Right cardiac atrium (tissue), 5 donors: ENCODE data around the gene WWC1. TPM values are rescaled to one million over a fixed set of nuclear protein-coding genes. Genes with fewer than 3 reads are reported as not detected.
A peak's percentile ranks its signal among the peaks of the same experiment; 100 is the strongest.

Experiments used
- ATAC-seq, 2 donors: fragments of 200-7000 bp; cut with Tn5 transposase; one replicate each; pipeline versions ENCODE4 v1.8.0 to v1.9.1; 2020; ENCODE audit warnings: moderate library complexity in 2 of 2, mild to moderate bottlenecking in 1 of 2
- DNase-seq, 3 donors: peaks; one replicate each; pipeline ENCODE4 v3.0.0-alpha.2; 2020
- H3K27ac ChIP-seq: one replicate; pipeline ENCODE4 v1.5.1; 2013; ENCODE audit warnings: mild to moderate bottlenecking, low read length, control low read depth, moderate library complexity
- H3K27me3 ChIP-seq: one replicate; pipeline ENCODE4 v1.6.1; 2013; ENCODE audit not compliant: control insufficient read depth, insufficient read depth
- H3K4me1 ChIP-seq: one replicate; pipeline ENCODE4 v1.6.1; 2013; ENCODE audit warnings: low read length; ENCODE audit not compliant: control insufficient read depth, insufficient read depth
- H3K4me3 ChIP-seq: one replicate; pipeline ENCODE4 v1.5.1; 2013; ENCODE audit warnings: low read length, control low read depth
- H3K9me3 ChIP-seq: one replicate; pipeline ENCODE4 v1.6.1; 2013; ENCODE audit warnings: low read length; ENCODE audit not compliant: control insufficient read depth
- WGBS: extraction: QIAGEN DNeasy Blood & Tissue Kit; methylation state at CpG from one replicate; pipeline ENCODE4 v1.1.7; 2013; 5-methylcytosine and 5-hydroxymethylcytosine counted together
- intact Hi-C, 4 donors: fragments of 100-400 bp; cut with DNase I; formaldehyde crosslinking; loops; one replicate each; pipeline versions ENCODE4 v1.11.0 to v1.14.0; 2022 to 2023
- polyA plus RNA-seq: library from polyadenylated mRNA; stranded (reverse); fragments of 200-250 nt; gene quantifications from one replicate; pipeline ENCODE4 v1.2.3, GENCODE V29; 2013
- total RNA-seq, 4 donors: library from RNA; stranded (reverse); fragmentation: NEBNext Ultra II Directional; extraction: Animal tissue kit (Norgen Biotek cat#: 25700); gene quantifications; one replicate each; pipeline ENCODE4 v1.2.1, GENCODE V29; 2021
- donor health status: healthy with polysubstance abuse.
- donor health status: DM: no; HTN: yes; CAD: no.
- donor health status: DM: no; HTN: no; CAD: no.
- donor health status: DM: no; HTN: yes; CAD: no; lungs with severe emphysema.
- donor health status: DM: yes; HTN: yes; CAD: no.

The WWC1 gene
- total and polyA plus RNA-seq, 5 donors = 0.45 to 1.7 (median 1.0) TPM

DNA sequence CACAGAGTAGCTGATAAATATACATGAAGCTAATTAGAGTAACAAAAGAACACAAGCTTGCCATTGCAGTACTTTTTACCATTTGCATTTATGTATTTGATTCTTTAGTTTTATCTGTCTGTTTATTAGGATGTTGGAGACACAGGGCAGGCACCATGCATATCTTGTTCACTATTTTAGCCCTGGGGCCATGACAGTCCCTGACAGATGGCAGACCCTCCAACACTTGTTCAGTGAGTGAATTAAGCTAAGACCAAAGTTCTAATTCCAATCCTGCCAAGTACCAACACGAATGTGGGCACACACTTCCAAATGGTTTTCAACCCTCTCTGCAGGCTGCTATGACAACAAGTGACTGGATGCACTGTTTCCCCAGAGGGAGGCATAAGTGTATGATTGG, 182.9 kb downstream of the WWC1 start:
- intact Hi-C loops = no loop called here

DNA sequence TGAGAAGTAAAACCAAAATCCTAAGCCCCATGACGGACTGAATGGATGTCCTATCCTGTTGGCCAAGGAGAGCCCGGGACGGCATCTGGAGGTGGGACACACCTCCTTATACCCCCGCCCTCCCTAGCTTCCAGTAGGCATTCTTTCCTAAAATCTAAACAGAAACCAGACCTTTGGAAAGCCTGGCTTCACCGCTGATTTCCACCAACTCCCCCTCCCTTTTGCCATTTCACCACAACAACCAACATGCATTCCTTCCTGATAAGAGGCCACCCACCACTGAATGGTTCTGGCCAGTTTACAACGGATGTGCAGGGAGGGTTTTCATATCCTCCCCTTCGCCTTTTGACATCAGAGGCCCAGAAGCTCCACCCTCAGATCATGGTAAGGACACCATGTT, 185.6 kb downstream of the WWC1 start:
- no peak for DNase-seq
- H3K27ac ChIP-seq = no peak overlapping the region
- H3K9me3 ChIP-seq = no peaks in the 10 kb centered on the region
- intact Hi-C loops = no loop called here
- H3K4me3 ChIP-seq = no peak overlapping the region
- no peak for ATAC-seq
- WGBS = 38% methylated on average over 7 of the region's 7 CpGs
- no peaks in the 10 kb centered on the region for H3K4me1 ChIP-seq
- H3K27me3 ChIP-seq = no peaks in the 10 kb centered on the region

More for the DNA sequence above, 182.9 kb downstream of the WWC1 start:
- WGBS = 62% methylated on average over 1 of the region's 1 CpG
- Histone ChIP-seq H3K27me3 (no peaks in the 10 kb centered on the region), H3K4me1 (no peaks in the 10 kb centered on the region), H3K9me3 (no peaks in the 10 kb centered on the region), H3K27ac (no peak overlapping the region), H3K4me3 (no peak overlapping the region)
- DNase-seq (no peak), ATAC-seq (no peak)

DNA sequence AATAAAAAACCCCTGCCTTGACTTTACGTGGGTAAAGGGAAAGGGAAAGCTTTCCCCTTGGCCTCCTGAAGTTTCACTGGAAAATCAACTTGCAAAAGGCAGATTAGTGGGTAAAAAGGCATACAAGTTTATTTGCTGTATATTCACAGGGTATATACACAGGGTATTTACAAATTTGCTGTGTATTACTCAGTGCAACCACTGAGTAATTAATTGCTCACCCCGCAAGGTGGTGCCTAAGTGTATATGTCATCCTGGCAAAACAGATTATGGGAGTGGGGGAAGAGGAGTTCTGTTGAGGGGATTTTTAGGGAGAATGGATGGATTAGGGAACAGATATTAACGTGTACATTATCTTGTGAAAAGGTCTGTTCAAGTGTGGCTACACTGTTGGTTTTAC, 187.7 kb downstream of the WWC1 start:
- WGBS = 79% methylated on average over 3 of the region's 3 CpGs
- Histone ChIP-seq H3K27ac (no peak overlapping the region), H3K4me3 (no peak overlapping the region), H3K27me3 (no peaks in the 10 kb centered on the region), H3K4me1 (no peaks in the 10 kb centered on the region), H3K9me3 (no peaks in the 10 kb centered on the region)
- intact Hi-C loops = no loop called here
- no peak for ATAC-seq
- DNase-seq = no peak

DNA sequence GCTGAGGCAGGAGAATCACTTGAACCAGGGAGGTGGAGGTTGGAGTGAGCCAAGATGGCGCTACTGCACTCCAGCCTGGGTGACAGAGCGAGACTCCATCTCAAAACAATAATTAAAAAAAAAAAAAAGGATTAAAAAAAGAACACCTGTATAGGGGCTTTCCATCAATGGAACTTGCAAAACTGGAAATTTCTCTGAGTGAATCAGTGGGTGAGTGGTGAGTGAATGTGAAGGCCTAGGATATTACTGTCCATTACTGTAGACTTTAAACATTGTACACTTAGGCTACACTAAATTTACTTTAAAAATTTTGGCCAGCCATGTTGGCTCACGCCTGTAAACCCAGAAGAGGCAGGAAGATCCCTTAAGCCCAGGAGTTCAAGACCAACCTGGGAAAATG, 189.2 kb downstream of the WWC1 start:
- 88% methylated on average over 3 of the region's 3 CpGs for WGBS

DNA sequence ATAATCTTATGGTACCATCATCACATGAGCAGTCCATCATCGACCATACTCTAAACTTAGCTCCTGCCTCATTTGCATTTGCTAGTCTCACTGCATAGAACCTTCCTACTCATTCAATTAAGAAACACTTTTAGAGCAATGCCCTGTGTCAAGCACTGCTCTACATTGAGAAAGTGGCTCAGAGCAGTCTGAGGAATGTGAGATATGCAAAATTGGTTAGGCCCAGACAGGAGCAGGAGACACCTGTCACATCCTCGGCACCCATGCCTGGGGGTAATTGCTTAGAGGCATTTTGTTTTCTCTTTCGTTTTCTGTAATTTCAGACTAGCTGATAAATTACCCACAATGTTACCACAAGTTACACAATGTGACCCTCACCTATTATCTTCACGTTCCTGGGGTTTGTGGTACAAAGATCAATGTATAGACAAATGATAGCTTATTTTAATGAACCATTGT, 189.9 kb downstream of the WWC1 start:
- ATAC-seq (no peak), DNase-seq (no peak)
- Histone ChIP-seq H3K27ac (no peak overlapping the region), H3K4me3 (no peak overlapping the region), H3K27me3 (no peaks in the 10 kb centered on the region), H3K9me3 (no peaks in the 10 kb centered on the region), H3K4me1 (no peaks in the 10 kb centered on the region)
- intact Hi-C loops = loop anchor here in 3 of 4 donors (10.0 kb wide), 1 partner anchor 217 kb away; no protein-coding TSS in a partner anchor
- WGBS = 42% methylated on average over 4 of the region's 4 CpGs

More for the DNA sequence above, 189.2 kb downstream of the WWC1 start:
- no peaks in the 10 kb centered on the region for H3K9me3 ChIP-seq
- no peak overlapping the region for H3K4me3 ChIP-seq
- H3K27ac ChIP-seq = no peak overlapping the region
- DNase-seq (no peak), ATAC-seq (no peak)
- H3K4me1 ChIP-seq = no peaks in the 10 kb centered on the region
- no peaks in the 10 kb centered on the region for H3K27me3 ChIP-seq
- intact Hi-C loops = loop anchor here in 3 of 4 donors (10.0 kb wide), 1 partner anchor 216 kb away; no protein-coding TSS in a partner anchor

DNA sequence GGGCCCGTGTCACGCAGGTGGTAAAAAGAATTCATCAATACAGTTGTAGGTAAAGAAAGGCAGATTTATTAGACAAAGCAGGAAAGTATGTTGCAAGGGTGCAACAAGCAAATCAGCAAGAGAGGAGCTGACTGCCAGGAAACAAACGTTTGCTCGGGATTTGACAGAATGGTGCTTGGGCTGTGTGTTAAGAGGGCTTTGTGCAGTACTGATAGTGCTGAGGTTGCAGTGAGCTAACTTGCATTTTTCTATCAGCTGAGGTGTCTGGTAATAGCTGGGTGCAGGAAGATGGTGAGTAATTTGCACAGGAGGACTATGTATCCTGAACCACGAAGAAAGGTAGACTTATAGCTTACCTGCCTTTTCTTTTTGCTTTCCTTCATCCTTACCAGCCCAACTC, 190.9 kb downstream of the WWC1 start:
- WGBS = 58% methylated on average over 5 of the region's 5 CpGs

DNA sequence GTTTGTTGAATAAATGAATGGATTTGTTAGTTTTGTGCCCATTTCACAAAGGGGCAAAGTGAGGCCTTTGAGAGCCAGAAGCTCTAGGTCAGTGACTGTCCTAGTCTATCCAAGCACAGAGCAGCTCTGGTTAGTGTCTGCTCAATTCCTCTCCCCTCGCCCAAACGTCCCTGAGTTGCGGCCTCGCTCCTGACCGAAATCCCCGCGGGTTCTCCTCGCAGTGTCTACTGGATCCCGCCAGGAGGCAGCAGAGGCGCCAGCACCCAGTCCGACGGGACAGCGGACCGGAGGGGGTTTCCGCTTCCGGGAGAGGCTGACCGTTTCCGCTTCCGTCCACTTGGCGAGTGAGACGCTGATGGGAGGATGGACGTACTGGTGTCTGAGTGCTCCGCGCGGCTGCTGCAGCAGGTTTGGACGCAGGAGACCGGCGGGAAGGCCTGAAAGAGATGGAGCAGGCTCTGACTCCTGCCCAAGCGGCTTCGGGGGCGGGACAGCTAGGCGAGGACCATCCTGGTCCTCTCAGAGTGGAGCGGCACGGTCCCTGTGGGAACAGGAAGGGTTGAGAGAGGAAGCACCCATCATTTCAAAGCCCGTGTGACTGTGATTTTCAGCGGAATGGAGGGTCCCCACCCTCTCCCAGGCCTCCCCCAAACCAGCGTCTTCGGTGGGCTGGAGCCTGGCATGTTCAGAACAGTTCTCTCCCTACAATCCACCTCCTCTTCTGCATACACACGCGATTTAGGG, 194.9 kb downstream of the WWC1 start, which contains the start of gene RARS1:
Gene RARS1, plus strand, starts transcription at position 336 of the 744 bp plus-strand sequence. Its CDS starts 28 bp downstream, at position 364.
- peak; percentile 99 for ATAC-seq

More for the DNA sequence above, 190.9 kb downstream of the WWC1 start:
- intact Hi-C loops = loop anchor here in 3 of 4 donors (10.0 kb wide), 1 partner anchor 218 kb away; no protein-coding TSS in a partner anchor
- H3K4me1 ChIP-seq = no peaks in the 10 kb centered on the region
- no peak overlapping the region for H3K4me3 ChIP-seq
- no peaks in the 10 kb centered on the region for H3K27me3 ChIP-seq
- no peak overlapping the region for H3K27ac ChIP-seq
- ATAC-seq = no peak
- DNase-seq = no peak
- H3K9me3 ChIP-seq = no peaks in the 10 kb centered on the region

DNA sequence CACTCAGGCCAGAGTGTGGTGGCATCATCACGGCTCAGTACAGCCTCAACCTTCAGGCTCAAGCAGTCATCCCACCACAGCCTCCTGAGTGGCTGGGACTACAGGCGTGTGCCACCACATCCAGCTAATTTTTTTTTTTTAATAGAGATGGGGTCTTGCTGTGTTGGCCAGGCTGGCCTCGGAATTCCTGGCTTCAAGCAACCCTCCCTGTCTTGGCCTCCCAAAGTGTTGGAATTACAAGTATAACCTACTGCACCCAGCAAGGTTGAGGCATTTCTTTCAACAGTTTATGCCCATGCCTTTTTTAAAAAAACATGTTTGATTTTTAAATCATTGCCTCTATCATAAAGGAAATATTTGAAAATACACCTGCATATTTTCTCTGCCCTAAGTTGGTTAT, 197.6 kb downstream of the WWC1 start:
- ATAC-seq (no peak), DNase-seq (no peak)
- intact Hi-C loops = loop anchor here (5.0 to 10.0 kb wide), 2 partner anchors 222 to 224 kb away; no protein-coding TSS in a partner anchor
- H3K4me1 ChIP-seq = no peaks in the 10 kb centered on the region
- no peak overlapping the region for H3K4me3 ChIP-seq
- no peaks in the 10 kb centered on the region for H3K9me3 ChIP-seq
- H3K27ac ChIP-seq = no peak overlapping the region
- no peaks in the 10 kb centered on the region for H3K27me3 ChIP-seq
- WGBS = 95% methylated on average over 3 of the region's 3 CpGs

More for the DNA sequence above, 194.9 kb downstream of the WWC1 start, which contains the start of gene RARS1:
- DNase-seq = peak; percentile 95 to 97 (median 97)
- Histone ChIP-seq H3K9me3 (no peaks in the 10 kb centered on the region), H3K4me3 (peak within 1 kb of the TSS; percentile 91), H3K27me3 (no peaks in the 10 kb centered on the region), H3K27ac (no peak within 1 kb of the TSS), H3K4me1 (no peaks in the 10 kb centered on the region)
- intact Hi-C loops = loop anchor here (5.0 to 10.0 kb wide), 2 partner anchors 219 to 222 kb away; no protein-coding TSS in a partner anchor
- WGBS = under 1% methylated on average over 40 of the region's 40 CpGs

DNA sequence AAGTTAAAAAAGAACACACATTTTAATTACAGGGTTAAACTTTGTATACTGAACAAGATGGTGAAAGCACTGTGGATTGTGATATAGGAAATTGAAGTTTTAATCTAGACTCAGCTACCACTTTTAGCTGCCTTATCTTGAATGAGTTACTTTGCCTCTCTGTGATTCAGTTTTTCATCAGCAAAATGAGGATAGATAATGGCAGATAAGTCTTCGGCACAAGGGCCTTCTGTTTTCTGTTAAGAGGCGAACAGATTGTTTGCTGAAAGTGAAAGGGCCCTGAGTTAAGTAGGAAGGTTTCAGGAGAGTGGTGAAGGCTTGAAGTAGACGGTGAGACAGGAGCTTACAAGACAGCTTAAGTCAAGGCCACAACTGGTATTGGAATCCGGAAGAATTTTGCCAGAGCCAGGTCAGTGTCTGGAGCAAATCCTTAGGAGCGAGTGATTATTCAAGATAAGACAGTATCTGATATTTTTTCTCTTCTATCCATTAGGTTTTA, 202.7 kb downstream of the WWC1 start:
- DNase-seq = no peak
- no peak for ATAC-seq
- no peaks in the 10 kb centered on the region for H3K9me3 ChIP-seq
- no peaks in the 10 kb centered on the region for H3K4me1 ChIP-seq
- 68% methylated on average over 5 of the region's 5 CpGs for WGBS
- H3K27ac ChIP-seq = no peak overlapping the region
- no peaks in the 10 kb centered on the region for H3K27me3 ChIP-seq
- H3K4me3 ChIP-seq = no peak overlapping the region
- intact Hi-C loops = no loop called here

DNA sequence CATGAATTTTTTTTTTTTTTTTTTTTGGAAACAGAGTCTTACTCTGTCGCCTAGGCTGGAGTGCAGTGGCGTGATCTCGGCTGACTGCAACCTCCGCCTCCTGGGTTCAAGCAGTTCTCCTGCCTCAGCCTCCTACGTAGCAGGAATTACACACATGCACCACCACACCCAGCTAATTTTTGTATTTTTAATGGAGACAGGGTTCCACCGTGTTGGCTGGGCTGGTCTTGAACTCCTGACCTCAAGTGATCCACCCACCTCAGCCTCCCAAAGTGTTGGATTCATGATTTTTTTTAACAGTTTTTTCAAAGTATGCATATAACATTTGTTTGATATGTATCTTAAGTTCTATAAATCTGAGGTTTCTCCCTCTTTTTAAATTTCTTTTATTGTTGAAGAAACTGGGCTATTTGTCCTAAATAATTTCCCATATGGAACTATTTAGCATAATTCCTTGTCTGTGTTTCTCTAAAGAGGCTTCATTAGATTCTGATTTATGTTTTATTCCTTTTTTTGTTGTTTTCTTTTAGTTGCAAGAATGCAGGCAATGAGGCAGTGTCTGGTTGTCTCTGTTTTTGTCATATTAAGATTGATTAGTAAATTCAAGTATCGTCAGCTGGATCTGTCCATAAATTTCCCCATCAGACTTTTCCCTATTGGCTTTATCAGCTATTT, 211.3 kb downstream of the WWC1 start:
- Histone ChIP-seq H3K27me3 (no peaks in the 10 kb centered on the region), H3K27ac (no peak overlapping the region), H3K4me3 (no peak overlapping the region), H3K9me3 (no peaks in the 10 kb centered on the region), H3K4me1 (no peaks in the 10 kb centered on the region)
- intact Hi-C loops = no loop called here
- WGBS = 93% methylated on average over 7 of the region's 7 CpGs
- ATAC-seq (no peak), DNase-seq (no peak)
